Limb (tissue), 2 donors: Measurements from ENCODE around the gene C12orf60.

Experiments used
- DNase-seq, 2 donors: peaks; one replicate each; pipeline ENCODE4 v3.0.0-alpha.2; 2016; ENCODE audit errors: extremely low spot score in 2 of 2

C12orf60 gene

DNA sequence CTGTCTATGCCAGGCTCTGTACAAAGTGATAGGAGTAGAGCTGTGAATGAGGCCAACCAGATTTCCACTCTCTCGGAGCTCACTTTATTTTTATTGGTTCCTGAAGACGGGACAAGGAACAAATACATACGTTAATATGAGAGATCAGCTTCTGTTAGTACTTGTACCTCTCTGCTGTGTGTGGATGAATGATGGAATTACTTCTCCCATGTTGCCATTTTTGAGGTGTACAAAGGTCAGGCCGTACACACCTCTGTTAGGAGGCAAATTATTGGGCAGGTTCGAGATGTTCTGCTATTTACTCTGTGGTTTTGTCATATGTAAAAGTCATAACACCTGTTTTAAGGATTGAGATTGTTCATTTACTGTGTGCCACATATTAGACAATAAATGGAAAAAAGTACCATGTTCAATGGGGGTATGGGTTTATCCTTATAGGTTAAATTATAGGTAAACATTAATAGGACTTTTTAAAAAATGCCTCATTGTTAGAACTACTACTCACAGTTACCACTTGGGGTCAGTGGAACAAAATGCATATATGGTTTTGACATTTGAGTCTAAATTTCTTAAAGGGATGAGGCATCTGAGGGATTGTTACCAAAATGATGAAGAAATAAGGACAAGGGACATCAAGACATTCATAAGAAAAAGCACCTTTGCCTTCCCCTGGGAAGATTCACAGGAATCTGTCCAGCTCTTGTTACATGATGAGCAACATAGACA, 27.1 kb upstream of the C12orf60 start:
- no peak for DNase-seq

DNA sequence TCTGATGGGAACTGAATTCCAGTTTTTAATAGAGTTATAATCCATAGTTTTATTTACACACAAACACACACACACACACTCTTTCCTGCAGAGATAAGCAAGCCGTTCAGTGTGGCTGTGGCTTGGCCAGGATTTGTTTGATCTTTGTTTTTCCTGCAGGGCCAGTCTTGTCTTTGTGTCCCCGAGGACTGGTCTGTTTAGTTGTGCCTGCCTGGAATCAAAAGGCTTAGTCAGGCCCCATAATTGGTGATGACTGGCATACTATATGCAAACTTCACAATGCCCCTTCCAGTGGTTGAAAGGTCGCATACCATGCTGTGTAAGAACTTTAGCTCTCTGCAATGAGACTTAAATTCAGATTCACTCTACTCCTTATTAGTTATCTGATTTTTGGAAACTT, 26.2 kb upstream of the C12orf60 start:
- DNase-seq: no peak

DNA sequence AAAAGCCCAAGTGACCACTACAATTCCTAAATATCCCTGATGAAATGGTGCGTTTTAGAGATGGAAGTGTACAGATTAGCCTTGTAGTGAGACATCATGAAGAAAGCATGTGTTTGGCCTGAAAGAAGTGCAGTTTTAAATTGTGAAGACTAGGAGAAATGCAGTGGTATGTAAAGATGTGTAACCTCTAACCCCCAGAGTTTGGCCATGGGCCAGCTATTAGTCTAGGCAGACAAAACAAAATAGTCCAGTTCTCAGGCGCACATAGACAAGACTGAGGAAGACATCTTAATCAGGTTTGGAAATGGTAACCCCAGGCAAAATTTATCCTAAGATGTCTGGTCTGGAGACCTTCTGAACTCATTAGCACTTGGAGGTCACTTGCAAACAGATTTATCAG, 23.6 kb upstream of the C12orf60 start:
- DNase-seq: no peak

DNA sequence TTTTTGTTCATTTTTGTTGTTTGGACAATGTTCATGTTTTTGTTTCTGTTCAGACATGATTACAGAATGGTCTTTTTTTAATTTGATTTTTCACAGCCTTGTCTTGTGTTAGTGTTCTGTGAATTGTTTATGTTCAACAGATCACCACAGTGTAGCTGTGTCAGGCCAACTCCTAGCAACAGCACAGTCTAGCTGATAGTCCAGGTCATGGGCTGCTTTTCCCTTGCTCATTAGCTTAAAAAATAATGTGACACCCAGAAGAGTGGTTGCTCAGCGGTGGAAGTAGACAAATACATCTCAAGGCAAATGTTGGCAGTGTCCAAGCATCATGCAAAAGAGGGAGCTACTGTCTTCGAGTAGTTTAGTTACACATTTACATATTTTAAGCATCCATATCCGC, 22.6 kb upstream of the C12orf60 start:
- DNase-seq: no peak

DNA sequence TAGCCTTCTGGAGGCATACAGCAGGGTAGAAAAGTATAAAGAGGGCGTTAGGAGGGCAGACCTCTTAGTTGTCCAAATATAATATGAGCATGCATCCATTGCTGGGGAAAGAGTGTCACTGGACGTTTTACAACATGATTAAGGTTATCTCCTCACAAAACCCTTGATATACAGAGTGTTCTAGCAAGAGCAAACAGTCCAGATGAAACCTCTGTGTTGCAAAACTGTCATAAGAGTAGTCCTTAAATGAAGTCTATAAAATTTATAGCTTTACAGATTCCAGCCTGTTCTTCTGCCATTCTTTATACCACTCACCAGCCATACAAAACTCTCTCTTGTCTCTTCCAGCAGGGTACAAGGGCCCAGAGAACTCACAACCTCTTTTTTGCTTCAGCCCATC, 21.9 kb upstream of the C12orf60 start:
- DNase-seq: no peak

DNA sequence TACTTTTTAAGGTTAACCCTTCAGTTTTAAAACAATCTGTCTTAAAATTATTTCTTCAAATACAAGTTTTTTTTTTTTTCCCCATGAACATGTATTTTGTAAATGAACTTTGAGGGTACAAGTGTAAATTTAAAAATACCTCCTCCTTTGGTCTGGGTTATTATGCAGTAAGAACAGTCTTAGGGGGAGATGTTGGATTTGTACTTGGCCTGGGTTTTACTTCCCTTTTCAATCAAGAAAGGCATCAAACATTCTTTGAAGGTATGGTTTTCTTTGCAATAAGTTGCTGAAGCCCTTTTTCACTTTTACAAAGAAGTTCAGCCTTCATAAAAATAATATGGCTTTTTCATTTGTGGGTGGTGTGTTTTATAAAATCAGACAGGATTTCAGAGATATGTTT, 20.7 kb upstream of the C12orf60 start:
- no peak for DNase-seq

DNA sequence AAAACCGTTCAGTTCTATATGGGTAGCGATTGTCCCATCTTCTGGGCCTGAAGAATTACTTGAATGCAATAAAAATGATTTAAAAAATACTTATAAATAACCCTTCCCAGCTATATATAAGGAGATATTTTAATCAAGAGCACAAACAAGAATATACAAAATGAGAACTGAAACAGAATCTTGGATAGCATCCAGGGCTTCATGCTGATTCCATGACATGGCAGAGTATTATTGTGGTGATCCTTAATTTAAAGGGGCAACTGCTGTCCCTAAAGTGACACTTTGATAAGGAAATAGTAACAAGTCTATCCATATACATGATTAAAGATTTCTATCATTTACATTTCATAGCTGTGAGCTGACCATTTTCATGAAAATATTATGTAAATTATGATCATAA, 19.0 kb upstream of the C12orf60 start:
- no peak for DNase-seq

DNA sequence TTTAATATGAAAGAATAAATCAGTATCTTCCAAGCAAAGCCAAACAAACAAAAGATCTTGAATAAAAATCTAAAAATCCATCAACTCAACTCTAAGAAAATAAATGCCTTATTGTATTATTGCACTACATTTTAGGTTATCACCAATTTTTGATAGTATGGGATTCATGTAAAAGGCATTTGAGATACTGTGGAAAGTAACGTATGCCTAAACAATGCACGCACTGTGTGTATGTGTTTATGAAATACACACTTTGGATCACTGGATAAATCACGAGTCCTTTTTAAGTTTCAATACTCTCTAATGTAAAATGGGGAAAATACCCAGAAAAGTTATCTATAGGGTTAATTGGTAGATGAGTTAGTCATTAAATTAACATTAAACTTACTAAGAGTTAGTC, 17.9 kb upstream of the C12orf60 start:
- no peak for DNase-seq

DNA sequence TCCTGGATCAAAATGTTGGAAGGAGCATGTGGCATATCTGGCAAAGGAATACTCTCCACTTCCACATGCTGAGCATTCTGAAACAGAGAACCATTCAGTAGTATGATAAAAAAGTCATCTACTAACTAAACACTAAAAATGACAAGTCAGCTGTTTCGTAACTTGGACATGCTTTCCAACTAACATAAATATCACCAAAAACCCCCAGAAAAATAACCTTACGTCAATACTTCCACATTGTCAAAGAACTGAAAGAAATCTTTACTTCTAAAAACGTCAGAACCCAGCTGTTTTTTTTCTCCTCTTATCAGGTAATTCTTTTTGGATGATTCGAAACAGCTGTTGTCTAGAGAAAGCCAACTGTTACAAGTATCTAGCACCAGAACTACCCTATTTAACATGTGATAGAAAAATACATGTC, 8.4 kb upstream of the C12orf60 start:
- no peak for DNase-seq

DNA sequence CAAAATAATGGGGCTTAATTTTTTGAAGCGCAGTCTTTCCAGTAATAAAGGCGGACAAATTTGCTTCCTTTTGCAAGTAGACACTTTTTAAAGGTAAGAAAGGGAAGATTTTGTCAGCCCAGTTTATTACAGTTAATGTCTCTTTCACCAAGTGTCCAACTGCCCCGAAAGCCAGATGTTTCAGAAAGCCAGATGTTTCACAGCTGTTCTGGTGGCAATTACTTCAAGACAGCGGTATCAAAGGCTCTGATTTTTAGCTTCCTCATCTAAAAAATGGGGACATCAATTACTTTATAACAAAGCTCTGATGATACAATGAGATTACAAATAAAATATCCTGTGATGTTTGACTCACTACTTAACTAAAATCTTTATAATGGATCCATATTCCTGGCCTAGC, 1.2 kb upstream of the C12orf60 start:
- no peak for DNase-seq

DNA sequence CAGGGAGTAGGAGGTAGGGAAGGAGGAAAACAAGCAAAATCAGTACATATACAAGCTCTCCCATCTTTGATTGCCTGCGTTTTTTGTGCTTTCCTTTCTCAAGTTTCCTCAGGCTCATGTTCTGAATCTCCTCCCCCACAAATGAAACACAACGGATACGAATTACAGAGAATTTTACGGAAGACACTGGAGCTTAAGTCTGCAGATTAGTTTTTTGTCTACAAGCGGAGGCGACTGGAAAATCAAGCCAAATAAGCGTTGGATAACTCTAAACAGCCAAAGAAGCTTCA, 804 bp upstream of the C12orf60 start:
- DNase-seq: no peak

DNA sequence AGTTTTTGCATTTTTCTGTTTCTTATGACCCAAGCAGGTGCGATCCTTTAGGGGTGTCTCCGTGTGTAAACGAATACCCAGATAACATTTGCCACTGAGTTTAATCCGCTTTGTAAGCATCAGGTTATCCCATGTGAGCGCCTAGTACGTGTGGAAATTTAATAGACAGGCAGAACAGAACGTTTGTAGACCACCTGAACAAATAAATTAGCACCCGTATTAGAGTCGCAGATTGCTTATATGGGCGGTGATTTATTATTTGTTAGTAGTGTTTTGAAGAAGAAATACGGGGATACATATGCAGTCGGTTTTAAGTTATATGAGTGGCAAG, 325 bp downstream of the C12orf60 start:
- peak in 1 of 2 donors; percentile 28 for DNase-seq

DNA sequence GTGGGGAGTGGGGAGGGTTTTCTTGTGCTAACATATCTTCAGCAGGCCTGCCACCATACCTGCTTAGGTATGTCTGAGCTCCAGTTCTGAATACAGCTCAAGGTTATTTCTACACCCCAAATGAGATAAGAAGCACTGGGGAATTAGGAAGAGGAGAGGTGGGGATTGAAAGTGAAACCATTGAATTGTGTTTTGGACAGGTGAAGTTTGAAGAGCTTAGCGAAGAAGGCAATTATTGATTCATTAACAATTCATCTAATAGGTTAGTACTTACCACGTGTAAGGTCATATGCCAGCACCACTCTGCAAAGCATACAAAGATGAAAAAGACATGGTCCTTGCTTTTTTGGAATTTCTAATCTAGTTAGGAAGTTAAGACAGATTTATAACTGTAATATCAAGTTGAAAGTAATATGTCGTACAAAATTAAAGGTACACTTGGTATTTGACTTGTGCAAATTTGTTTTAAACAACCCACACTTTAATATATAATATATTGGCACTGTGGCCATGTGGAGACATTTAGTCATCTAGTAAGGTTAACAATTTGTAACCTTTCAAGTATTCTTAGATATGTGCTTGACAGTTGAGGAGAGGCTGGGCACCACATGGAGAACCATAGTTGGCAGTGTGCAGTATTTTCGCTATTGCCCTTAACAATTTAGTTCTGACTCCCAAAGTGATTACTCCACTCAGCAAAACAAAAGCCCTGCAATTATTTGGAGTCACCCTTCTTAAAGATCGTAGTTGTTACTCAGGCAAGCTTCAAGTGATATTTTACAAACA, 6.9 kb downstream of the C12orf60 start:
- DNase-seq: no peak

DNA sequence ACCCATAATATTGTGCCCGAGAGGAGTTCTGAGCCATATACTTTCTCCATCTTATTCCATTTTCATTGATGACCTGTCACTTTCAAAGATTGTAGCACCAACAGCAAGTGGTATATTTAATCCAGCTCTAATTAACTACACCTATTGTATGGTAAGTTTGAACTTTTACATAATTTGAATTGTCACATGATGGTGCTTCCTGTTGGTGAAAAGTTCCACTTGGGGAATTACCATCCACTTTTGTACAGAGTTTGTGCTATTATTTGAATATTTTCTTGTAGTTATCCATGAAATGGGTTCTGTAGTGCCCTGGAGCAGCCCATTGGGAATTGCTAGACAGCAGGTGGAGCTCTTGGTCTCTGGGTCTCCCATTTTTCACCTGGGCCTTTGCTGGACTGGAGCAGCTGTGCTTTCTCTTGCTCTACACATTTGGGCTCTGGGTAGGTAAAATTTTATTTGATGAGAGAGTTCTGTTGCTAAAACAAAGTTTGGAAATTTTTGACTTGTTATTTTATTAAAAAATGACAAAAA, 7.5 kb downstream of the C12orf60 start:
- no peak for DNase-seq

DNA sequence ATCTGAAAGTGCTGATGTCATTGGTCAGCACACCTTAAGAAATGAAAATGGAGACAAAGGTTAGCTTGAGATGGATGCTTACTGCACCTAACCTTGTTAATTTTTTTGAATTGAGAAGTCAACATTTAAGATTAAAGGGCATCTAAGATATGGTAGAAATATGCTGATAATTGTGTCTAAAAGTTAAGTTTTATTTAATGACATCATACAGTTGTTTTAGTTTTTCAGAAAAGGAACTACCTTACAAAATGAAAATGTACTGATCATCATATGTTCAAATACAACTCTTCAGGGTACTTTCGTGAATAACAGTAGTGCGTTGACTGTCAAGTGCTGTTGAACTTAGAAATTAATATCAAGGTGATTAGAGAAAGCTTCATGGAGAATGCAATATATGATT, 8.0 kb downstream of the C12orf60 start:
- no peak for DNase-seq

DNA sequence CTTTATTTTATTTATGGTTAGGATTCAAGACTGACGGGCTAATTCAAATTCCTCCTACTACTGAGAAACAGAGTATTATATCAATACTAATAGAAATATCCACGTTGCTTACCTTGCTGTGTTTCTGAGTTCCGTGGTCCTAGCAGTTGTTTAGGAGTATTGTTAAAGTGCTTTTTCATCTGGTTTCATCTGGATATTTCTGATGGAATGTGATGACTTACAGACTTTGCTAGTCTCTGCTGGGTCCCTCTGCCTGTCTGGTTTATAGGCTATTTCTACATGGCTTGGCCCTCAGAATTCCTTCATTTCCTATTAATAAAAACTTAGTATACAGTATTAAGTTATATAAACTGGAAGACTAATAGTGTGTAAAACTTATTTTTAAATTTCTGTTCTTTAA, 10.5 kb downstream of the C12orf60 start, which contains the start of gene SMCO3:
SMCO3 (minus strand) TSS at position 169 of the 400 bp plus-strand sequence. CDS start 7,502 bp downstream, outside the sequence.
- no peak for DNase-seq

DNA sequence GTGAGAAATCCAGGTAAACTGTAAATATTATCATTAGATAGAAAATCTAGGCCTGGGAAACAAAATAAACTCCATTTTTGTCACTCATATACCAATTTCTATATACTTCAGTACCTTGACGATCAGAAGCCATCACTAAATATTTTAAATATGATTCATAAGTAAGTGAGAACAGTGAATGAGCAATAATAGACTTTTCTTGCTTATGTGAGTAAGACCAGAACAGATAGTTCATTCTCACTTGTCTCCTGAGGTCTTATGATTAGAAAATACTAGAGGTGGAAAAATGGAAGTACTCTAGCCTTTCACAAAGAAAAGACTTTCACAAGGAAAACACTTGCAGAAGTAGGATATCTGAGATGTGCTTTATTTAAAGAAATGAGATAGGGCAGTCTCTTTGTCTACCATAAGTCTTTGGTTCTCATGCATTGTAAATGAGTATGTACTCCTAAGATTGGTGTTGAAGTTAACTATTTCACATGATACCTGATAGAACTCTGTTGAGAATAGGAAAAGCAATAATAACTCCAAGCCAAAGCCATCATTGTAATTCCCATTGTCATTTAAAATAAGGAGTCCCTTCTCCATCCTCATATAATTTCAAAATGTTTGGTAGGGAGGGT, 20.7 kb downstream of the C12orf60 start:
- no peak for DNase-seq

DNA sequence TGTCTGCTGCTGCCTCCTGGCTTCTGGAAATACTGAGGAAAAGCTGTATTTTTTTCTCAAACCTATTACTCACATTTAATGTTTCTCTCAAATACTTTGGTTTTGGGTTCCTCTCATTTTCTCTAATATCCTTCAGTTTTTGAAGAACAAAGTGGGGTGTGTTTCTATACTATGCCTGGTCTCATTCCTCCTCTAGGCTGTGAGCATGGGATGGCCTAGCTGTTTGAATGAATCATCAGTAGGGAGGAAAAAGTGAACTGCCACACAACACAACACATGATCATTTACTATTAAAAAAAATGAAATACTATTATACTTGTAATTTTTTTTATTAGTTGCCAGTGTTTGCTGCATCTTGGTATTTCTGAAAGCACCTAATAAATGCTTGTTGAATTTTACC, 21.8 kb downstream of the C12orf60 start:
- DNase-seq: no peak

DNA sequence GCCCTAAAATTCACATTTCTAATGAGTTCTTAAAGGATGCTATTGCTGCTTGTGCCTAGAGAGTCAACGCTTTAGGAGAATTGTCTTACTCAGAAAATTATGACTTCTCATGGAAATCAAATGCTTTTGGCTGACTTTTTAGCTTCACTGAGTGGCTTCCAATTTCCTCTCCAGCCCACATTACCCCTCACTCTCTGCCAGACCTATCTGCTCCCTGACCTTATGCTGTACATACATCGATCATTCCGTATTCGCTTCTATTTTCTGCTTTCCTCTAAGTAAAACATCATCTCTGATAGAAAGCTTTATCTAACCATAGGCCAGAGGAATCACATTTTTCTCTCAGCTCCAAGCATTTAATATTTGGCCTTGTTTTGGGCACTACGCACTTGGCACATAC, 23.0 kb downstream of the C12orf60 start:
- no peak for DNase-seq

DNA sequence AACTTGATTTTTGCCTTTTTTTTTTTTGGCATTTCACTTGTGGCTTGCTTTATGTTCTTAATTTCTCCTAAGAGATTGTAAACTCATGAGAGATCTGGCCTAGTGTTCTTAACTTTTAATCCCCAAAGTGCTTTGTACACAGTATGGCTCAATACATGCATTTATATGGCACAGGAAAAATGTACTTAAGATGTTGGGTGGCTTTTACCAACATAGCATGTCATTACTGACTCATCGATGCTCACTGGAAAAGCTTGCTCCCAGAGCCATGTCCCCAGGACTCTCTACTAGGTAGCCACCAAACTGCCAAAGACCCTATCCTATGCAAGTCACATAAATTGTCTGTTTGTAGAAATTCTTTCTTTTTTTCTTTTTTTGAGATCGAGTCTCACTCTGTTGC, 23.6 kb downstream of the C12orf60 start:
- DNase-seq: no peak

DNA sequence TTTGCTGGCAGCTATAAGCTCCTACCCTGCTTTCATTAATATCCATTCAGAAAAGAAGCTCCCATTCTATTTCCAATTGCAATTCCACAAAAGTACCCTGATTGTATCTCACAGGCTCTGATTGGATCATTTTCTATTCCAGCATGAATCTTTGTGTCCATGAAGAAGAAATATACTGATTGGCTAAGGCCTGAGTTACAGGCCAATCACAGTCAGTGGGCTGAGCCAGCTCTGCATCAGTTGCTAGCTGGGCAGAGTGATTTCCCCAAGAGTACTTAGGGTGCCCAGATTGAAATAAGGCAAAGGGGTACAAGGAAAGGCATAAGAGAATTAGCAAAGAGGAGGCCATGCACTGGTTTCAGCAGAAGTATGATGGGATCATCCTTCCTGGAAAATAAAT, 25.4 kb downstream of the C12orf60 start:
- DNase-seq: no peak

DNA sequence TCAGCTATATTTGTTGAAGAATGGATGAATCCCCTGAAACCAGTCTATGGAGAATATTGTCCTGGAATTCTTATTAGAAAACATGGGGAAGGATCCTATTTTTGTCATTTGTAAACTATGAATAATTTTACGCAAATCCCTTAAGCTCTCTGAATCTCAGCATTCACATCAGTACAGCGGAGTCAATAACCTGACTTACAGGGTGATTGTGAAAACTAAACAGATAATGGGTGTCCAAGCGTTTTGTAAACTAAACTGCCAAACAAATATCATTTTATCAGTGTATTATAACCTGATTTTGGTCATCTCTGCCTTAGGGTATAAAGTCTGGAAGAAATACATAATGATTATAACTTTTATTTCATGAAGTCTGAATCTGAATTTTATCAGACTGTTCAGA, 29.9 kb downstream of the C12orf60 start:
- no peak for DNase-seq

DNA sequence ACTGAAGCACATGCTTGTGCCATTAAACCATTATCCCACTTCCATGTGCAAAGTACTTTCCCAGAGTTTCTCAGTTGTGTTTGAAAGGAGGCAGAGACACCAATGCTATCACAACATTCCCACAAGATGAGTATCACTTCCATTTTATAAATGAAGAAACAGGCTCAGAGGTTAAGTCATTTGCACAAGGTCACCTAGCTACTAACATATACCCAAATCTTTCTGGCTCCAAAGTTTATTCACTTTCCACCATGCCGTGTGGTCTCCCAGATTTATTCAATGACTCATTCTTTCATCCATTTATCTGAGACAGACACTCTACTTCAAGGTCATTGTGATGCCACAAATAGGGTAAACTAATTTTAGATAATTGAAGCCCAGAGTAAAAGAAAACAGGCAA, 30.5 kb downstream of the C12orf60 start:
- no peak for DNase-seq
